HS-27A (cell line): ENCODE data around the gene DZANK1.
A peak's percentile ranks its signal among the peaks of the same experiment; 100 is the strongest.
"Not testable (repeated sequence)": the region's sequence is repeated elsewhere in the genome, so short reads cannot be mapped to it uniquely, and the experiment has no call there.

ENCODE experiments used
- DNase-seq: peaks from one replicate; pipeline ENCODE4 v3.0.0-alpha.2; 2012; ENCODE audit warnings: low read depth, missing footprints

Gene DZANK1

DNA sequence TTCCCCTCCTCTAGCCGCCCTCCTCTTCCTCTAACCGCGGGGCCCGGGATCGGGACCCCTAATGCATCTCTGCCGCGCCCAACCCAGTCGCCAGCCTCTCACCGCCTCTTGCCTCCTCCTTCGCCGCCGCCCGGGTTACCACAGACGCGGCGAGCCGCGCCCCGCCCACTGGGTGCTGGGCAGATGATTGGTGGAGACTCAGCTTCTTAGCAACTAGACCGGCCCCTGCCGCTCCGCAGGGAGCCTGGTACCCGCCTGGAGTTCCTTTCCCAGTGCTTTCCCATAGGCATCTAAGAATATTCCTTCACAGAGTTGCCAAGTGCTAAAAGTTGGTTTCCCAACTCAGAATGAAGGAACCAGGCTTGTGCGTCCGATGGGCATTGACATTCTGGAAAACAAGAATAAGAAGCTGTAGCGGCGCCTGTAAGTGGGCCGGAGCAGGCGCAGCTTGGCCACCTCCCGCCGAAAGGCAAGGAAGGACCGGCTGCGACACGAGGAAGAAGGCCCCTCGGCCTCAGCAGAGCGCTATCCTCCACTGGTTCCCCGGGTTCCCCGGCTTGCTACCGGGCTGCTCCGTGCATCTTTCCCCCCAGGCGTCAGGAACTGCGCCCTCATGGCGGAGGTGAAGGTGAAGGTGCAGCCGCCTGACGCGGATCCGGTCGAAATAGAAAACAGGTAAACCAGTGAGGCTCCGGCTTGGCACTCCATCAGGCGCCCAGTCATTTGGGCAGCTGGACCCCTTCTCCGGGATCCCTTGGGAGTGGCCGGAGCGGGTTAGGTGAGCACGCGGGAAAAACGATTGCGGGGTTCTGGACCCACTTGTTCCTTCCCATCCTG lies at the start of gene DZANK1, which contains the start of gene POLR3F:
TSS of gene DZANK1 (minus strand) at position 137 of the 837 bp plus-strand sequence. CDS start 1,672 bp downstream, outside the sequence.
TSS of gene POLR3F (plus strand) at position 497 of the 837 bp plus-strand sequence. CDS start at position 614, 117 bp downstream.
- DNase-seq = peak; percentile 95

DNA sequence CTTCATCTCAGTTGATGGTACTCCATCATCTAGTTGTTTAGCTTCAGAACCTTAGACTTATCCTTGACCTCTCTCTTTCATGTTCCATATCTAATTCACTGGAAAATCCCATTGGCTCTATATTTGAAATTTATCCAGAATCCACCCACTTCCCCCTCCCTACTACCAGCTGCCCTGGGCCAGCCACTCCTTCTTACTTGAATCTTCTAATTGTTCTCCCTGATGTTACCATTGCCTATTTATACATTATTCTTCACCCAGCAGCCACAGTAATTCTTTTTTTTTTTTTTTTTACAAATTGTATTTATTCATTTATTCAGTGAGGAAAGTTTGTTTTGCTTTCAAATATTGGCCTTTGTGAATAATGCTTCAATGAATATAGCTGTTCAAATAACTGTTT lies 49.1 kb upstream of the DZANK1 start:
- no peak for DNase-seq

DNA sequence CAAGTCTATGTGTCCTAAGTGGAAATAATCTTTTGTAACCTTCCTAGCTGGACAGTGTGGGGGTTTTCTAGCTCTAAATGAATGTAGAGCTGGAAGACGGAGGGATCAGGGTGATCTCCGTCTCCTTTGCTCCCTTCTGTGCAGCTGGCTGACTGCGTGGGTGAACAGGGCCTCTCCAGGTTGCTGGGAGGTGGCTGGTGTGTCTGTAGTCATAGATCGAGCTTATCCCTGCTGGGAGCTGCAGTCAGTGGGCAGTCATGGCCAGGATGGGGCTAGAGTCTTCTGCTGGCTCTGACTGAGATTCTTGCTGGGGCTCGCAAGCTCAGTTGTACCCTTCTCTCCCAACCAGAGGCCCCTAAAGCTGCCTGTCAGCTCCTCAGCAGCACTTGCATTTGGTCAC lies 47.3 kb upstream of the DZANK1 start:
- no peak for DNase-seq

DNA sequence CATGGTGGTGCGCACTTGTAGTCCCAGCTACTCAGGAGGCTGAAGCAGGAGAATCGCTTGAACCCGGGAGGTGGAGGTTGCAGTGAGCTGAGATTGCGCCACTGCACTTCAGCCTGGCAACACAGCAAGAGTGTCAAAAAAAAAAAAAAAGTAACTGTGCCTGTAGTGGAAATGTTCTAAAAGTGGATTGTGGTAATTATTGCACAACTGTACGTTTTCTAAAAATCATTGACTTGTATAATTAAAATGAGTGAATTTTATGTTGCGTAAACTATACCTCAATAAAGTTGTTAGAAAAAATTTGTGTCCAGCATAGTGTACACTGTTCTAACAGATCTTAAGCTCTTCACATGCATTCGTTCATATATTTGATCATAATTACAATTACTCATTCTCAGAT lies 46.4 kb upstream of the DZANK1 start:
- DNase-seq = no peak

DNA sequence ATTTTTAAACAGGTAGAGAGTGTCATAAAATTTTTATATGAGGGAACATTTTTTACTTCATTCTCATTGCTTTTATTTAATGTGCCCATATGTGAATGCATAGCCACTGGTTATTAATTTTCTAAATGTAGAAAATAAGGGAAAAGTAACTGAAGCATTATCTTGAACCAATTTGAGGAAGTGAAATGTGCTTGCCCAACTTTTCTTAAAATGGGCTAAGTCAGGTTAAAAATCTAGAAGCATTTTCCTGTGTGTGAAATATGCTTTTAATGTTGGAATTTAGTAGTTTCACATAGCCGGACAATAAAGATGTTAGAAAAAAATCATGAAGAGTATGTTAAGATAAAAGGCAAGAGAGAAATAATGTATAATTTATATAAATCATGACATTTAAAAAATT lies 44.7 kb upstream of the DZANK1 start:
- no peak for DNase-seq

DNA sequence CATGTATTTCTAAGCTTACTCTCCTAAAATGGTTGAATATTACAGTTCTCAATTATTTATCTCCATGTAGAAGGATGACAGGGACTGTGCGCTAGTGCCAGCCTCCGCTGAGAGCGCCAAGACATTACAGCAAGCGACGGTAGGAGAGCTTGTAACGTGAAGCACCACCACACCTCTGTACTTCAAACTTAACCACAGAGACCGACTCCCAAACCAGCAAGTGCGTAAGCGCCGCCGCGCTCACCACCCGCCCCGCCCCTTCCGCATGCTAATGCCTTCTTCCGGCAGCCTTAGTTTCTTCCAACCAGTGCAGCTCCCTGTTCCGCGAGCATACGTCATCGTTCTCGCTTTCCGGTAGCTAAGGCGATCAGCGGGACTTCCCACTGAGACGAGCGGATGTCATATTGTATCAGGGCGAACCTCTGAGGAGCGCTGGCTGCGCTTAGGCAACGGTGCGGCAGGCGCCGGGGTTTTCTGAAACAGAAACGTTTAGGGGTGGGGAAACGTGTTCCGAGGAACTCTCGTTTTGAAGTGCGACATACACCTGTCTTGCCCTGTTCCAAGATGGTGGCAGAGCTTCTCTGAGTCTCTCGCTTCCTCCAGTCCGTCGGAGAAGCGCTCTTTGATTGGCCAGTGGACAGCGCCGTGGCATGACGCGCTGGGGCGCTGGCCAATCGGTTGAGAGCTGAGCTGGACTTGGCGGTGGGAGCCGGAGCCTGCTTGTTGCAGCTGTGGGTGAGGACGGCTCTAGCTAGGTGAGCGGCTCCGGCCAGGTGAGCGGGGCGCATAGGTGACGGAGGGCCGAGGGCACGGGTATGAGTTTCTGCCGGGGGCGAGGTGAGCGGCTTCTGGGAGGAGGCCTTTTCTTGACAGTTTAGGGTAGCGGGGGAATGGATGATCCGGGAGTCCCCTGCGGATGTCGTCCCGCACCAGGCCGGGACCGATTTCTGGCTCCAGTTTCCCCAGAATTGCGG lies 40.7 kb upstream of the DZANK1 start, which contains the start of gene SEC23B:
TSS of gene SEC23B (plus strand) at position 723 of the 974 bp plus-strand sequence. CDS start 2,896 bp downstream, outside the sequence.
- peak; percentile 97 for DNase-seq

DNA sequence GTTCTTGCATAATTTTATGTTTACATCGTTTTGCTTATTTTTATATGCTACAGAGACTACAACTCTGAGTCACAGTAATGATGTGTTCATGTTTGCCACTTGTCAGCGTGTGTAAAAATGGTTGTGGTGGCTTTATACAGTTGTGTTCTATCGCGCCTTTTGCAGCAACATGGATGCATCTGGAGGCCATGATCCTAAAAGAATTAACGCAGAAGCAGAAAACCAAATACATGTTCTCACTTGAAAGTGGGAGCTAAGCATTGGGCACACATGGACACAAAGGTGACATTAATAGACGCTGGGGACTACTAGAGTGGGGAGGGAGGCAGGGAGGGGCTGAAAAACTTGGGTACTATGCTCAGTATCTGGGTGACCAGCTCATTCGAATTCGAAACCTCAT lies 39.9 kb upstream of the DZANK1 start:
- DNase-seq = no peak

DNA sequence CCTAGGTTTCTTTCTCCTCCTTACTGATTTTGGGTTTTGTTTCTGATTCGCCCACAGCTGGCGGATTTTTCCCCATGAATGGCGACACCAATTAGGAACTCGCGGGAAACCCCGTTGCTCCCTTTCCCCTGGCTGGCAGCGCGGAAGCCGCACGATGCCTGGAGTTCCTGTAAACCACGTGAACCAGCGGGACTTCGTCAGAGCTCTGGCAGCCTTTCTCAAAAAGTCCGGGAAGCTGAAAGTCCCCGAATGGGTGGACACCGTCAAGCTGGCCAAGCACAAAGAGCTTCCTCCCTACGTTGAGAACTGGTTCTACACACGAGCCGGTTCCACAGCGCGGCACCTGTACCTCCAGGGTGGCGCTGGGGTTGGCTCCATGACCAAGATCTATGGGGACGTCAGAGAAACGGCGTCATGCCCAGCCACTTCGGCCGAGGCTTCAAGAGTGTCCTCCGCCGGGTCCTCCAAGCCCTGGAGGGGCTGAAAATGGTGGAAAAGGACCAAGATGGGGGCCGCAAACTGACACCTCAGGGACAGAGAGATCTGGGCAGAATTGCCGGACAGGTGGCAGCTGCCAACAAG lies 37.7 kb upstream of the DZANK1 start:
- DNase-seq = no peak

DNA sequence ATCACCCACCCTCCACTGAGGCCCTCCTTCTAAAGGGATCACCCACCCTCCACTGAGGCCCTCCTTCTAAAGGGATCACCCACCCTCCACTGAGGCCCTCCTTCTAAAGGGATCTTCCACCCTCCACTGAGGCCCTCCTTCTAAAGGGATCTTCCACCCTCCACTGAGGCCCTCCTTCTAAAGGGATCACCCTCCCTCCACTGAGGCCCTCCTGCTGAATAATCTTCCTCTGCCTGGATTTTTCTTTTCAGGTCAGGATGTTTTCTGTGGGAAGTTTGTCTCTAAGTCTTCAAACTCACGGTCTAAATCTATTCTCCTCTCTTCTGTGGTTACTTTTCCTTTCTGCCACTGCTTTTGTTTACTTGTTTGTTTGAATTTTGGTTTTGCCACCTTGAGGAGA lies 34.8 kb upstream of the DZANK1 start:
- DNase-seq = not testable (repeated sequence)

DNA sequence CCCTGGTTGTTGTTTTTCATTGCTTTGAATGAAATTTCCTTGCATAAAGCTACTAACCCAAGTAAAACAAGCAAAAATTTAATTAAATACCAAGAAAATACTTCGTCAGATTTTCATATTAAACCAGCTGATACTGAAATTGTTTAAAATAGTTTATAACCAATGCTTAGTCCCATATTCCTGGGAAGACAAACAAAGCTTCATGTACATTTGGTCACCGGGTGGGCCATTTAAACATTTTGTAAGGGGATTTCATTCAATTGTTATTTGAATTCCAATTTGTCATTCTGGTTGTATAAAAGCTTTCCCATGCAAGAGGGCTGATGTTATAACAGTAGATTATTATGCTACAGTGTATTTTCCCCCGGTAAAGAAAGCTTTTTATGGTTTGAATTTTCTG lies 30.8 kb upstream of the DZANK1 start:
- DNase-seq = no peak

DNA sequence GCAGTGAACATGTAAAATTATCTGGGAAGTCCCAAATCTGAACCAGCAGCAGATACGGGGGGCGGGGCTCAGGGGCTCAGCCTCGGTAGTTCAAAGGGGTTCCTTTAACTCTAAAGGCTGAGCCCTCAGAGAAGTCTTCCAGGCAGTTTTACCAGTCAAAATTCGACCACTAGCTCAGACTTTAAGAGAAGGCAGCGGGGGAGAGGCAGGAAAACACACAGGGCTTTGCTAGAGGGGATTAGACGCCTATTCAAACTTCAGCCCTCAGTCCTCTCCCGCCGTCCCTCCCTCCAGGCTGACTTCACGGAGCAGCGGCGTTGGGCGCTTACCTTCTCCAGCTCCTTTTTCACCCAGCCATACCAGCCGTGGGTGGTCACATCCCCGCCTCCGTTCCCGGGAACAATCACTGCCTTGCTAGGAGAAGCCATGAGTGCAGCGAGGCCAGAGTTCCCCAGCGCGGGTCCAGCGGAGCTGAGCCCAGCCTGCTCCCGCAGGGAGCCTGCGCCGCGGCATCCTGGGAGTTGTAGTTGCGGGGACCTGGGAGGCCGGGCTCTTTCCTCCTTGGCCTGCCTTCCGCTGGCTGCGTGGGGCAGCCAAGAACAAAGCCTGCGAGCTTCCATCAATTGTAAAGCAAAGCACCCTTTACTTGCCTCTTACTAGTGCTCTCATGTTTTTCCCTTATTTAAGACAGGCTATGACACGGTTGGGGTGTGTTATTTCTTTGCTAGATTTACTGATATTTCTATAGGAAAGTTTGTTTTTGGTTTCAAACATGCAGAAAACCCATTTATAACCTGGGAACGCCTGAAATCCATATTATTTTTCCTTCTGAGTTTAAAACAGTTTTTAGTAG lies 30.1 kb upstream of the DZANK1 start, which contains the start of gene RBBP9:
TSS of gene RBBP9 (minus strand) at position 486 of the 853 bp plus-strand sequence. CDS start at position 428, 58 bp downstream.
- DNase-seq = peak; percentile 66

DNA sequence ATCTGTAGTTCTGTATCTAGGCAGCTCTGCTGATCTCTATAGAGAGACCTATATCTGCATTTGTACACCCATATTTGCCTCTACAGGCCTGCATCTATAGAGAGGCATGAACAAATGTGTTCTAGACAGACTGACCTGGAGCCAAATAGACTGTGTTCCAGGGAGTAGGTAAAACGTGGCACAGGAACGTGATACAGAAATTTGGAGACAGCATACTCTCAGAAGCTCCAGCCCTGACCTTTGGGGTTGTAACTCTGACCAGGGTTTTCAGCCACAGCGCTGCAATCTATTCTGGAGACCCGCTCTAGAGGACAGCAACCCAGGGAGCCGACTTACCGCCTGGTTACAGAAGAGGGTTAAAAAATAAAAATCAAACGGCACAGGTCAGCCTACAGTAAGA lies 29.2 kb upstream of the DZANK1 start:
- DNase-seq = no peak

DNA sequence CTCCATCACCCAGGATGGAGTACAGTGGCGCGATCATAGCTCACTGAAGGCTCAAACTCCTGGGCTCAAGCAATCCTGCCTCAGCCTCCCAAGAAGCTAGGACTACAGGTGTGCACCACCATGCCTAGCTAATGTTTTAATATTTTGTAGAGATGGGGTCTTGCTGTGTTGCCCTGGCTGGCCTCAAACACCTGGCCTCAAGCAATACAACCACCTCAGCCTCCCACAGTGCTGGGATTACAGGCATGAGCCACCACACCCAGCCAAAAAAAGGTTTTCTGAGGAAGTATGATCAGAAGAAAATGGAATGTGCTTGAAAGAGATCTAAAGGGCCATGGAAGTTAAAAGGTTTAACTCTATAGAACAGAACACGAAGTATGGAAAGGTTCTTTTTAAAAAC lies 21.5 kb upstream of the DZANK1 start:
- no peak for DNase-seq

DNA sequence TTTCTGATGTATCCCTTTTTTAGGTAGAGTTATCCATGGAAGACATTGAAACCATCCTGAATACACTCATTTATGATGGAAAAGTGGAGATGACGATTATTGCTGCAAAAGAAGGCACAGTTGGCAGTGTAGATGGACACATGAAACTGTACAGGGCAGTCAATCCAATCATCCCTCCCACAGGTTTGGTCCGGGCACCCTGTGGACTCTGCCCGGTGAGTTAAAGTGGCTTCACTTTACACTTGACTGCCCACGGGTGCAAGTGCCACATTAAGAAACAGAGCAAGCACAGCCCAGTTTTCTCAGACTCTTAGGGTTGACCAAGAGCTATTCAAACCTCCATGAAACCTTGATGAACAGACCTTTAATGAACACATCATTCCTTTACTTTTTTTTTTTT lies 14.8 kb upstream of the DZANK1 start:
- no peak for DNase-seq

DNA sequence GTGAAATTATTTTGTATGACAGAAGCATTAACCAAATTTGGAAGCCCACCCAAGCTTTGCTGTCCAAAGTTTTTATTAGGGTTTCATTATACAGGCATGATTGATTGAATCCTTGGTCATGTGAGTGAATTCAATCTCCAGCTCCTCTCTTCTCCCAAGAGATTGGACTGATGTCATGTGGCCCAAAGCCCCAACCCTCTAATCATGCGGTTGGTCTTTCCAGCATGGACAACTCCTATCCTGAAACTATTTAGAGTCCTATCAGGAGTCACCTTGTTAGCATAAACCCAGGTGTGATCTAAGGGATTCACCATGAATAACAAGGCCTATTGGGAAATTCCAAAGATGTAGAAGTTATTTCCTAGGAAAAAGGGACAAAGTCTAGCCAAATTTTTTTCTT lies 11.0 kb upstream of the DZANK1 start:
- no peak for DNase-seq

DNA sequence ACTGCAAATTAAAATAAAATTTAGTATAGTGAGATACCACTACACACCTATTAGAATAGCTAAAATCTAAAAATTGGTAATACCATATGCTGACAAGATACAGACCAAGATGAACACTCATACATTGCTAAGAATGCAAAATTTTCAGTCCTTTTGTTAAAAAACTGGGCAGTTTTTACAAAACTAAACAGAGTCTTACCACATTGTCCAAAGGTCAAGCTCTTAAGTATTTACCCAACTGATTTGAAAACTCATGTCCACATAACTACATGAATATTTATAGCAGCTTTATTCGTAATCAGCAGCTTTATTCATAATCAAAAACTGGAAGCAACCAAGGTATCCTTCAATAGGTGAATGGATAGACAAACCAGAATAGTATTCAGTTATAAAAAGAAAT lies 10.4 kb upstream of the DZANK1 start:
- no peak for DNase-seq

DNA sequence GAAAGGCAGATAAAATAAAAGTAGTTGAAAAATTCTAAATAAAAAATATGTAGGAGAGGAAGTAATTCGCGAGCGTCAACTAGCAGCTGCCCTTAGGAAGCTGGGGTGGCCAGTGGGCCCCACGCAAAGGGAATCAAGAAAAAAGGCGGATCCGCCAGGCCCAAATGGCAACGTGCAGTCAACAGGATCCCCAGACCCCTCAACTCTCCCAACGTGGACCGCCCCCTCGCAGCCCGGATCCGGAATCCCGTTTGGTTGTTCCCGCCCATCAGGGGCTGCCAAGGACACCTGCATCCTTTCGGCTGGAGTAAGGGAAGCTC lies 296 bp downstream of the DZANK1 start:
- no peak for DNase-seq

DNA sequence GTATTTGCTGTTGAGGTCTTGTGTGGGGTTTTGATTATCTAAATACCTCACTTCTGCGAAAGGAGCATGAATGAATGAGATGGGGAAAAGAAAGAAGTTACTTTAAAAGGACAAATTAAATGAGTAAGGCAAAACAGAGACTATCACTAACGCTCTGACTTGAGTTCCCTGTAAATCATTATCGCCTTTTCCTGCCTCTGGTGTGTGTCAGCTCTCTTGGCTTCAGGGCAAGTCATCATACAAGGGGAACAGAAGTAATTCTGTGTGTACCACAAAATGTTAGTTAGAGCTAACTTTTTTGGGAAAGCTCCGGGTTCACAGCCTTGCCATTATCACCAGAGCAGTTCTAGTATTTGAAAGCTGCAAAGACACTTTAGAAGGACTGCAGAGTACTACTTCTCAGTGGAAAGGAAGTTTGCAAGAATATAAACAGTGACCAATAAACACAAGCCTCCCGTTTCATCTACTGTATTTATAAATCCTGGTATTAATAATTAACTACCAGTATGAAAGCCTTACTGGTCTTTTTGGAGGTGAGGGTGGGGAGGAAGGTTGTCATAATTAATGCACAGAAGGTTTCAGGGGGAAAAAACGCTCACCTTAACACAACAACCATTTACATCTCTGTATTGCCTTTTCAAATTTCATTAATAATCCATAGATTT lies 1.2 kb downstream of the DZANK1 start:
- DNase-seq = no peak

DNA sequence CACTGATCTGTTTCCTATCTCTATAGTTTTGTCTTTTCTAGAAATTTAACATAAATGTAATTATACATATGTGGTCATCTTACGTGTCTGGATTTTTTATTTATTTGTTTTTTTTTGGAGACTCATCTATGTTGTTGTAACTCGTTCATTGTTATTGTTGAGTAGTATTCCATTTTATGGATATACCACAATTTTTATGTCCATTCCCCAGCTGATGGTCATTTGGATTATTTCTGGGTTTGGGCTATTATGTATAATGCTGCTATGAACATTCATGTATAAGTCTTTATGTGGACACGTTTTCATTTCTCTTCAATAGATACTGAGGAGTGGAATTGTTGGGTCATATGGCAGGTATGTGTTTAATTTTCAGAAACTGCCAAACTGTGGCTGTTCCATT lies 10.2 kb downstream of the DZANK1 start:
- DNase-seq = no peak

DNA sequence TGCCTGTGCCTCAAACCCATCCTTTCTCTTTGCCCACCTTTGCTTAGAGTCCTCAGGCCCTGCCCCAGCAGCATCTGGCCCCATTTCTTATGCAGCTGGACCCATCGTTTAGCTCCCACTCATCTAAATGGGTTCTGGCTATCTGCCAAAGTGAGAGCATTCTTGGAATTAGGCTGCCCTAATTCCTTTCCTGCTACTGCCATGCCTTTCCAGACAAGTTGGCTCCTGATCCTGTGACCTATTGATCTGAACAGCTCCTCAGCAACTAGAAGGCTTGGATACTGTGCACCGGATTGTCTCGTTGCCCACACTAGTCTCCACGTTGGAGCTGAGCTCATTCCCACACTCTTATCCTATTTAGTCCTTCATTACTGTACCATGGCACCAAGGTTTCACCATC lies 22.9 kb downstream of the DZANK1 start:
- DNase-seq = peak; percentile 23

DNA sequence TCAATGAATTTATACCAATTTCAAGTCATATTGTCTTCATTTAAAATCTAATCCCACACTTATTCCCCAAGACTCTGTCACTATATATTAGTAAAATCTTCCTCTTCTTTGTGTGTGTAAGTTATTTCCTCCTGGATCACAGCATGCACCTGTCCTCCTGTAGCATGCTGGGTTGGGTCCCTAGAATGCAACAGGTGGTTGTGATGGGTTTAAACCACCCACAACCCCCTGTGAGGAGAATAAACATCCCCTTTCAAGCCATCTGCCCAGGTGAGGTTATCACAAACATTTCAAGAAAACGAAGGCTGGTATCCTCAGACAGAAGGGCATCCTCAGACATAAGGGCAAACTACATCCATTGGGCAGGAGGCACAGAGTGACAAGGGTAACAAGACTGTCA lies 26.4 kb downstream of the DZANK1 start:
- no peak for DNase-seq
